ENCODE data around the gene ZDHHC8.

DNA sequence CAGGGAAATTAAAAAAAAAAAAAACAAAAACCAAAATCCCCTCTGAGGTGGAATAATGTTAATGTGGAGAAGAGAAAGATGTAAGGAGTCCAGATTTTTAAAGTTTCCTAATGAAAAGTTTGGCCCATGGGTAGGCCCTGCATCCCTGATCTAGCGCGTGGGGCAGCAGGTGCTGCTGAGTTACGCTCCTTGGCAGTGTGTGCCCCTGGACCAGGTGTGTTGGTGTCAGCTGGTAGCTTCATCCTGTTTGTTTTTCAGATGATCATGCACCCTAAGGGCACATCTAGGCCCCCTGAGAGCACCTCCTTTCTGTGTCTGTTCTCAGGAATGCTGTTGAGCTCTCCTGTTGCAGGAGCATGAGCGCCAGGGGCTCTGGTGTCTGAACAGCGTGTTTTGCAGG, 44.8 kb upstream of the ZDHHC8 start:
- TF ChIP-seq, protein P1, sequence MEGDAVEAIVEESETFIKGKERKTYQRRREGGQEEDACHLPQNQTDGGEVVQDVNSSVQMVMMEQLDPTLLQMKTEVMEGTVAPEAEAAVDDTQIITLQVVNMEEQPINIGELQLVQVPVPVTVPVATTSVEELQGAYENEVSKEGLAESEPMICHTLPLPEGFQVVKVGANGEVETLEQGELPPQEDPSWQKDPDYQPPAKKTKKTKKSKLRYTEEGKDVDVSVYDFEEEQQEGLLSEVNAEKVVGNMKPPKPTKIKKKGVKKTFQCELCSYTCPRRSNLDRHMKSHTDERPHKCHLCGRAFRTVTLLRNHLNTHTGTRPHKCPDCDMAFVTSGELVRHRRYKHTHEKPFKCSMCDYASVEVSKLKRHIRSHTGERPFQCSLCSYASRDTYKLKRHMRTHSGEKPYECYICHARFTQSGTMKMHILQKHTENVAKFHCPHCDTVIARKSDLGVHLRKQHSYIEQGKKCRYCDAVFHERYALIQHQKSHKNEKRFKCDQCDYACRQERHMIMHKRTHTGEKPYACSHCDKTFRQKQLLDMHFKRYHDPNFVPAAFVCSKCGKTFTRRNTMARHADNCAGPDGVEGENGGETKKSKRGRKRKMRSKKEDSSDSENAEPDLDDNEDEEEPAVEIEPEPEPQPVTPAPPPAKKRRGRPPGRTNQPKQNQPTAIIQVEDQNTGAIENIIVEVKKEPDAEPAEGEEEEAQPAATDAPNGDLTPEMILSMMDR (IDR thresholded peaks at IDR 0.05 in 2 of 3, conservative IDR thresholded peaks at IDR 0.05 in 1 of 3; ENCODE audit: borderline replicate concordance in 1 of 3, insufficient read depth in 1 of 3, low read depth in 2 of 3, low read length in 2 of 3) = no peak
- TF ChIP-seq POLR2A (IDR thresholded peaks at IDR 0.05; ENCODE audit: borderline replicate concordance, extremely low read depth, insufficient read depth, insufficient read length) (no peak), TCF7L2 (IDR thresholded peaks at IDR 0.05; ENCODE audit: borderline replicate concordance, extremely low read depth, insufficient read depth, insufficient read length) (no peak), CEBPB (IDR thresholded peaks at IDR 0.05; ENCODE audit: low read depth) (no peak), RAD21 (IDR thresholded peaks at IDR 0.05; ENCODE audit: low read depth) (no peak), SP1 (IDR thresholded peaks at IDR 0.05; ENCODE audit: low read depth) (no peak), EZH2phosphoT487 (IDR thresholded peaks at IDR 0.05; ENCODE audit: borderline replicate concordance) (no peak), YY1 (IDR thresholded peaks at IDR 0.05; ENCODE audit: extremely low read depth, insufficient replicate concordance, low read depth, low read length) (no peak)
- TF ChIP-seq, protein P2, sequence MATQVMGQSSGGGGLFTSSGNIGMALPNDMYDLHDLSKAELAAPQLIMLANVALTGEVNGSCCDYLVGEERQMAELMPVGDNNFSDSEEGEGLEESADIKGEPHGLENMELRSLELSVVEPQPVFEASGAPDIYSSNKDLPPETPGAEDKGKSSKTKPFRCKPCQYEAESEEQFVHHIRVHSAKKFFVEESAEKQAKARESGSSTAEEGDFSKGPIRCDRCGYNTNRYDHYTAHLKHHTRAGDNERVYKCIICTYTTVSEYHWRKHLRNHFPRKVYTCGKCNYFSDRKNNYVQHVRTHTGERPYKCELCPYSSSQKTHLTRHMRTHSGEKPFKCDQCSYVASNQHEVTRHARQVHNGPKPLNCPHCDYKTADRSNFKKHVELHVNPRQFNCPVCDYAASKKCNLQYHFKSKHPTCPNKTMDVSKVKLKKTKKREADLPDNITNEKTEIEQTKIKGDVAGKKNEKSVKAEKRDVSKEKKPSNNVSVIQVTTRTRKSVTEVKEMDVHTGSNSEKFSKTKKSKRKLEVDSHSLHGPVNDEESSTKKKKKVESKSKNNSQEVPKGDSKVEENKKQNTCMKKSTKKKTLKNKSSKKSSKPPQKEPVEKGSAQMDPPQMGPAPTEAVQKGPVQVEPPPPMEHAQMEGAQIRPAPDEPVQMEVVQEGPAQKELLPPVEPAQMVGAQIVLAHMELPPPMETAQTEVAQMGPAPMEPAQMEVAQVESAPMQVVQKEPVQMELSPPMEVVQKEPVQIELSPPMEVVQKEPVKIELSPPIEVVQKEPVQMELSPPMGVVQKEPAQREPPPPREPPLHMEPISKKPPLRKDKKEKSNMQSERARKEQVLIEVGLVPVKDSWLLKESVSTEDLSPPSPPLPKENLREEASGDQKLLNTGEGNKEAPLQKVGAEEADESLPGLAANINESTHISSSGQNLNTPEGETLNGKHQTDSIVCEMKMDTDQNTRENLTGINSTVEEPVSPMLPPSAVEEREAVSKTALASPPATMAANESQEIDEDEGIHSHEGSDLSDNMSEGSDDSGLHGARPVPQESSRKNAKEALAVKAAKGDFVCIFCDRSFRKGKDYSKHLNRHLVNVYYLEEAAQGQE (IDR thresholded peaks at IDR 0.05; ENCODE audit: low read depth) = no peak

Measured in HCT116 (cell line).